Activated naive CD4-positive, alpha-beta T cell treated with anti-CD3 and anti-CD28 coated beads, Interleukin-2, amount 50 U/mL, for 24 hours (primary cell): ENCODE measurements around the gene MPPED1.
A peak's percentile ranks its signal among the peaks of the same experiment; 100 is the strongest.

ENCODE experiments used
- H3K27ac Mint-ChIP-seq: one replicate; pipeline ENCODE4 v1.8.0; 2021; ENCODE audit warnings: mild to moderate bottlenecking, mixed read lengths
- H3K27me3 Mint-ChIP-seq: one replicate; pipeline ENCODE4 v1.8.0; 2021; ENCODE audit warnings: mixed read lengths
- H3K36me3 Mint-ChIP-seq: one replicate; pipeline ENCODE4 v1.8.0; 2021; ENCODE audit warnings: mixed read lengths
- H3K4me1 Mint-ChIP-seq: one replicate; pipeline ENCODE4 v1.8.0; 2021; ENCODE audit warnings: mixed read lengths
- H3K4me3 Mint-ChIP-seq: one replicate; pipeline ENCODE4 v1.8.0; 2021; ENCODE audit warnings: mild to moderate bottlenecking, mixed read lengths
- H3K9me3 Mint-ChIP-seq: one replicate; pipeline ENCODE4 v1.8.0; 2021; ENCODE audit warnings: mixed read lengths

MPPED1 gene

GRCh38 chr22:43479962-43480361 lies 68.1 kb downstream of the MPPED1 start:
- Mint-ChIP-seq H3K4me3 (no peak overlapping the region), H3K9me3 (no peaks in the 10 kb centered on the region), H3K27ac (no peak overlapping the region), H3K36me3 (no peaks in the 10 kb centered on the region), H3K27me3 (no peaks in the 10 kb centered on the region), H3K4me1 (peaks cover 16% of the 10 kb centered on the region)

GRCh38 chr22:43481568-43482317 lies 69.9 kb downstream of the MPPED1 start:
- no peaks in the 10 kb centered on the region for H3K36me3 Mint-ChIP-seq
- no peaks in the 10 kb centered on the region for H3K27me3 Mint-ChIP-seq
- peak overlapping the region; percentile 82 for H3K4me3 Mint-ChIP-seq
- peaks cover 16% of the 10 kb centered on the region for H3K4me1 Mint-ChIP-seq
- peak overlapping the region; percentile 62 for H3K27ac Mint-ChIP-seq
- H3K9me3 Mint-ChIP-seq: no peaks in the 10 kb centered on the region

GRCh38 chr22:43482318-43482625 lies 70.5 kb downstream of the MPPED1 start:
- Mint-ChIP-seq H3K9me3 (no peaks in the 10 kb centered on the region), H3K27ac (no peak overlapping the region), H3K4me3 (no peak overlapping the region), H3K27me3 (no peaks in the 10 kb centered on the region), H3K4me1 (peaks cover 16% of the 10 kb centered on the region), H3K36me3 (no peaks in the 10 kb centered on the region)

- no peak overlapping the region for H3K4me3 Mint-ChIP-seq
- no peak overlapping the region for H3K27ac Mint-ChIP-seq
- no peaks in the 10 kb centered on the region for H3K9me3 Mint-ChIP-seq
- H3K4me1 Mint-ChIP-seq: peaks cover 16% of the 10 kb centered on the region
- H3K27me3 Mint-ChIP-seq: no peaks in the 10 kb centered on the region
- no peaks in the 10 kb centered on the region for H3K36me3 Mint-ChIP-seq
These were observed 71.5 kb downstream of the MPPED1 start for GRCh38 chr22:43483266-43483665.

DNA sequence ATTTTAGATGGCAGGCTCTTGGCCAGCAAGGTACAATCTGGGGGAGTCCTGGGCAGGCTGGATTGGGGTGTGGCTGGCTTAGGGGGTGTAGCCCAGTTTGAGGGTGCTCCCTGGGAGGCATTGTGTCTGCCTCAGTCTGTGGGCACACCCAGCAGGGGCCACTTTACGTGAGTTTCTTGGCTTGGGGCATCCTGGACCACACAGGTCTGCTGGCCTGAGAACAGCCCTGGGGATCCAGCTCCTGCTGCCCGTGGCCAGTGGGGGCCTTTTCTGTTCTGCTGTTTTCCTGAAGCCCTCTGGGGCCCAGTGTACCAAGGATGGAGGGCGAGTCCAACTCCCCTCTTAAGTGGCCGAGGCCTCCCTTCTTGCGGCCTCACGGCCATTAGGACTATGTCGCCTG lies 71.9 kb downstream of the MPPED1 start:
- H3K27me3 Mint-ChIP-seq: no peaks in the 10 kb centered on the region
- H3K9me3 Mint-ChIP-seq: no peaks in the 10 kb centered on the region
- H3K36me3 Mint-ChIP-seq: no peaks in the 10 kb centered on the region
- H3K4me3 Mint-ChIP-seq: no peak overlapping the region
- H3K4me1 Mint-ChIP-seq: peaks cover 16% of the 10 kb centered on the region
- no peak overlapping the region for H3K27ac Mint-ChIP-seq

GRCh38 chr22:43484227-43484626 lies 72.4 kb downstream of the MPPED1 start:
- no peaks in the 10 kb centered on the region for H3K27me3 Mint-ChIP-seq
- H3K27ac Mint-ChIP-seq: no peak overlapping the region
- peaks cover 16% of the 10 kb centered on the region for H3K4me1 Mint-ChIP-seq

GRCh38 chr22:43485502-43486089 lies 73.8 kb downstream of the MPPED1 start:
- H3K9me3 Mint-ChIP-seq: no peaks in the 10 kb centered on the region
- H3K4me1 Mint-ChIP-seq: peaks cover 12% of the 10 kb centered on the region
- H3K36me3 Mint-ChIP-seq: no peaks in the 10 kb centered on the region
- H3K27ac Mint-ChIP-seq: no peak overlapping the region
- H3K4me3 Mint-ChIP-seq: no peak overlapping the region
- no peaks in the 10 kb centered on the region for H3K27me3 Mint-ChIP-seq

More at GRCh38 chr22:43484227-43484626, 72.4 kb downstream of the MPPED1 start:
- Mint-ChIP-seq H3K36me3 (no peaks in the 10 kb centered on the region), H3K4me3 (no peak overlapping the region), H3K9me3 (no peaks in the 10 kb centered on the region)

- no peak overlapping the region for H3K27ac Mint-ChIP-seq
- H3K4me3 Mint-ChIP-seq: no peak overlapping the region
- H3K36me3 Mint-ChIP-seq: no peaks in the 10 kb centered on the region
- no peaks in the 10 kb centered on the region for H3K9me3 Mint-ChIP-seq
- no peaks in the 10 kb centered on the region for H3K27me3 Mint-ChIP-seq
- no peaks in the 10 kb centered on the region for H3K4me1 Mint-ChIP-seq
These were observed 75.7 kb downstream of the MPPED1 start for GRCh38 chr22:43487311-43488030.

DNA sequence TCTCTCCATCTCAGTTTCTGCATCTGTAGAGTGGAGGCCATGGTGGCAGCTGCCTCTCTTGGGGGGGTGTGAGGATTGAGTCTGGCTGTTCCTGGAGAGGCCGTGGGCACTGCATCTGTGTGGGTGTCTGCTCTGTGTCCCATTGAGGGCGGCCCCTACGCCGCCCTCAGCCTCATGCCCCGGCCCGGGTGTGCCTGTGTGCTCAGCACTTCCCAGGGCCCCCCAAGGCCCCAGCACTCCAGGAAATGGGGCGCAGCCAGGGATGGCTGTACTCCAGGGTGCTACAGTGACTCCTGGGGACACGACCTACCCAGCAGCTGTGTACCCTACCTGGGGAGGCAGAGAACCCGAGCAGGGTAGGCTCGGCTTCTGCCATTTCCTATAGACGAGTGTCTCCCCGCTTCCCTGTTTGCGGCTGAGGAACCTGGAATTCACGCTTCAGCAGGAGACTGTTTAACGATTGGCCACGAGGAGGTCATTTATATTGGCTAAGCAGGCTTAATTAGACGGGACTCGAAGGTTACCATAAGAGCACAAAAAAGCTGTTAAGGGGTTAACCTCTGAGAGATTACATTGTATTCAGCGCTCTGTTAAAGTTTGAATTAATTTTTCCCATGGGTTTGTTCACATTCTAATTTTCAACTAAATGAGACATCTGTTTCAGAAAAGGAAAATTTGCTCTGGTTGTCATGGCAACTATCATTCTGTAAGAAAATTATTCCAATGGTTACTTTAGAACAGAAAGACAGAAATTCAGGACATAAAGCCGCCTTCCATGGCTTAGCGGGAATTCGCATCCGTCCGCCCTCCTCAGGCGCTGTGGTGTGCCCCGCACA lies 76.4 kb downstream of the MPPED1 start:
- no peak overlapping the region for H3K27ac Mint-ChIP-seq
- H3K36me3 Mint-ChIP-seq: no peaks in the 10 kb centered on the region
- H3K4me1 Mint-ChIP-seq: no peaks in the 10 kb centered on the region
- H3K4me3 Mint-ChIP-seq: no peak overlapping the region
- H3K27me3 Mint-ChIP-seq: no peaks in the 10 kb centered on the region
- H3K9me3 Mint-ChIP-seq: no peaks in the 10 kb centered on the region

DNA sequence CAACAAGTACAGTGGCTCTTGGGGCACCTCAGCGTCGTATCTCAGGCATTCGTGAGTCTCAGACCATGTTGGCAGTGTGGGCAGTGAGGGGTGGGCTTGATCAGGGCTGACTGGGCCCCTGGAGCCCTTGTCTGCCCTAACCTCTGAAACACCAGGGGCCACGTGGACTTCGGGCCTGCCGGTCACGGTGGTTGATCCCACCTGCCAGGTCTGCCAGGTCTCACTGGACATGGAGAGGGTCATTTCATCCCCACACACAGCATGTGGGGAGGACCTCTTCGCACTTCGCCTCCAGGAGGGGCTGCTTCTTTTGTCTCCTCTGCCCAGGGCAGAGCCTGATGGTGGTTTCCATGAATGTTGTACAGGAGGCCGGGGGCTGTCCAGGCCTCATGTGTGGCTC lies 77.1 kb downstream of the MPPED1 start:
- H3K36me3 Mint-ChIP-seq: no peaks in the 10 kb centered on the region
- no peaks in the 10 kb centered on the region for H3K9me3 Mint-ChIP-seq
- H3K4me1 Mint-ChIP-seq: no peaks in the 10 kb centered on the region
- no peak overlapping the region for H3K27ac Mint-ChIP-seq
- no peaks in the 10 kb centered on the region for H3K27me3 Mint-ChIP-seq
- no peak overlapping the region for H3K4me3 Mint-ChIP-seq

GRCh38 chr22:43490311-43490710 lies 78.5 kb downstream of the MPPED1 start:
- Mint-ChIP-seq H3K9me3 (no peaks in the 10 kb centered on the region), H3K4me1 (no peaks in the 10 kb centered on the region), H3K27ac (no peak overlapping the region), H3K27me3 (no peaks in the 10 kb centered on the region), H3K4me3 (no peak overlapping the region), H3K36me3 (no peaks in the 10 kb centered on the region)

DNA sequence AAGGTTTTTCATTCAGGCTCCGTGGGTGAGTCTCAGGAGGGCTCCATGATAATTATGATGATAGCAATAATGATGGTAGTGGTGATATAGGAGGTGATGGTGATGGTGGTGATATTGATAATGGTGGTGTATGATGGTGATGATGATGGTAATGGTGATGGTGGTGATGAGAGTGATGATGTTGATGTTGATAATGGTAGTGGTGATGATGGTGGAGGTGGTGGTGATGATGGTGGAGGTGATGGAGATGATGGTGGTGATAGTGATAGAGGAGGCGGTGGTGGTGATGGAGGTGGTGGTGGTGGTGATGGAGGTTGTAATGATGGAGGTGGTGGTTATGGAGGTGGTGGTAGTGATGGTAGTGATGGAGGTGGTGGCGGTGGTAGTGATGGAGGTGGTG lies 79.4 kb downstream of the MPPED1 start:
- Mint-ChIP-seq H3K9me3 (no peaks in the 10 kb centered on the region), H3K4me1 (no peaks in the 10 kb centered on the region), H3K36me3 (no peaks in the 10 kb centered on the region), H3K27me3 (no peaks in the 10 kb centered on the region), H3K4me3 (no peak overlapping the region), H3K27ac (no peak overlapping the region)

DNA sequence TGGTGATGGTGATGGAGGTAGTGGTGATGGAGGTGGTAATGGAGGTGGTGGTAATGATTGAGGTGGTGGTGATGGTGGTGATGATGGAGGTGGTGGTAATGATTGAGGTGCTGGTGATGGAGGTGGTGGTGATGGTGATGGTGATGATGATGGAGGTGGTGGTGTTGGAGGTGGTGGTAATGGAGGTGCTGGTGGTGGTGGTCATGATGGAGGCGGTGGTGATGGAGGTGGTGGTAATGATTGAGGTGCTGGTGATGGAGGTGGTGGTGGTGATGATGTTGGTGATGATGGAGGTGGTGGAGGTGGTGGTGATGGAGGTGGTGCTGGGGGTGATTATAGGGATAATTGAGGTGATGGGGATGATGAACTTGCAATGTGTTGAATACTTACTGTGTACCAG lies 79.9 kb downstream of the MPPED1 start:
- Mint-ChIP-seq H3K27ac (no peak overlapping the region), H3K4me1 (no peaks in the 10 kb centered on the region), H3K27me3 (no peaks in the 10 kb centered on the region), H3K4me3 (no peak overlapping the region), H3K36me3 (no peaks in the 10 kb centered on the region), H3K9me3 (no peaks in the 10 kb centered on the region)

DNA sequence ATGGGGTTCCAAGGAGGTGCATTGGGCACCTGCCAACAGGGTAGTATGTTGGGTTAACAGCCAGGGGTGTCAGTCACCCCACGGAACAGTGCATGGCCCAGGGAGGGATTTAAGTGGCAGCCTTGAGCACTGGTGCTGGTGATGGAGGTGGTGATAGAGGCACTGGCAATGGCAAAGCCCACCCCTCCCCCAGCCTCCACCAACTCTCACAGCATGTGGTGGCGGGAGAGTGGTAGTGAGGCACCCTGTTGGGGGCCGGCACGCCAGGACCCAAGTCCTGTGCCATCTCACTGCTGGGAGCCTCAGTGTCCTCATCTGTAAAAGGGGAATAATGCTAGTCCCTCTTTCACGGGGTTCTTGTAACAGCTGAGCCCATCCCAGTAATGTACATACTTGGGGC lies 81.5 kb downstream of the MPPED1 start:
- no peaks in the 10 kb centered on the region for H3K27me3 Mint-ChIP-seq
- no peak overlapping the region for H3K27ac Mint-ChIP-seq

GRCh38 chr22:43497956-43498855 lies 86.4 kb downstream of the MPPED1 start:
- Mint-ChIP-seq H3K36me3 (no peaks in the 10 kb centered on the region), H3K9me3 (no peaks in the 10 kb centered on the region), H3K27ac (no peak overlapping the region), H3K4me3 (no peak overlapping the region), H3K4me1 (no peaks in the 10 kb centered on the region), H3K27me3 (no peaks in the 10 kb centered on the region)

More for the DNA sequence above, 81.5 kb downstream of the MPPED1 start:
- no peaks in the 10 kb centered on the region for H3K4me1 Mint-ChIP-seq
- H3K36me3 Mint-ChIP-seq: no peaks in the 10 kb centered on the region
- no peak overlapping the region for H3K4me3 Mint-ChIP-seq
- no peaks in the 10 kb centered on the region for H3K9me3 Mint-ChIP-seq
